Measurements from ENCODE around the gene MLXIP. TPM values are rescaled to one million over a fixed set of nuclear protein-coding genes. Genes with fewer than 3 reads are reported as not detected.

The MLXIP gene
- total RNA-seq, 6 donors from 2014 or later, result 30.4 to 167 (median 55.0) TPM

DNA sequence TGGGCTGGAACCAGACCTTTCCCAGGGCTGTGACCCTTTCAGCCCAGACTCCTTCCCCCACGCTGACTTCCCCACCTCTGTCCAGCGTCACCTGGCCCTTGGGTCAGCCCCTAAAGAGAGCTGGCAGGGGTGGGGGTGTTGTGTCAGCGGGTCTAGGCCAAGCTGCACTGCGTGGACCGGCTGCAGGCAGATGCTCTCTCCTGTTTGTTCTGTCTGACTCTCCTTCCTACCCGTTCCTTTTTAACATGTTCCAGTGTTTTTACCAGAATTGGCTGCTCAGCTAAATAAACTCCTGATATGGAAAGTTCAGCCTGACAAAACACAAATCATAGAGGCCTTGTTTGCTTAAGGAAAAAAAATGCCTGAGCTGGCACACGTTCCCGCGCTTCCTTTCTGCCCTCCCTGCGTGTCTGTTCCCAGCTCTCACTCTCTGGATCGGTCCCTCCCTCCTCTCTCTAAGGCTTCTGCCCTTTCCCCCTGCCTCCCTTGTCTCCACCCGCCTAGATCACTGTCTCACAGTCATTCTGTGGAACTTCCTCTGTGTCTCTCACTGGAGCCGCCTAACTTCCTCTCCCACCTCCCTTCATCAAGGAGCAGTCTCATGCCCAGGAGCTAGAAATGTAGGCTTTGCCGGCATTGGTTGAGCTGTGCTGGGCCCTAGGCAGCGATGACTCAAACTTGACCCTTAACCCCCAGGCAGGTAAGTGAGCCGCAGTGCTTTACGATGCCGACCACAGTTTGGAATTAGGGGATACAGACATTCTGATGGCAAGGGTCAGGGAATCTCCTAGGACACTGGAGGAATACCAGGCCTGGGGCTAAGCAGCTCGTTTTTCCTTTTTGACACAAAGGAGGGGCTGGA, 15.5 kb upstream of the MLXIP start:
- Histone ChIP-seq H3K9me3 (no peaks in the 10 kb centered on the region), H3K4me3 (peak overlapping the region in 3 of 4 donors; percentile 4 to 17 (median 15)), H3K27me3 (no peaks in the 10 kb centered on the region), H3K27ac (peak overlapping the region; percentile 70 to 84 (median 82)), H3K4me1 (peaks cover 24 to 44% (median 33%) of the 10 kb centered on the region in 4 donors), H3K36me3 (peaks cover 0 to 10% (median 1%) of the 10 kb centered on the region in 4 donors)
- ATAC-seq (ENCODE audit: low FRiP score in 2 of 2) (peak; percentile 77 to 81), DNase-seq (peak in 1 of 2 donors; percentile 55)
- 24 to 35% methylated on average over 19 of the region's 19 CpGs for WGBS, 2 donors
- TF ChIP-seq, protein P1, sequence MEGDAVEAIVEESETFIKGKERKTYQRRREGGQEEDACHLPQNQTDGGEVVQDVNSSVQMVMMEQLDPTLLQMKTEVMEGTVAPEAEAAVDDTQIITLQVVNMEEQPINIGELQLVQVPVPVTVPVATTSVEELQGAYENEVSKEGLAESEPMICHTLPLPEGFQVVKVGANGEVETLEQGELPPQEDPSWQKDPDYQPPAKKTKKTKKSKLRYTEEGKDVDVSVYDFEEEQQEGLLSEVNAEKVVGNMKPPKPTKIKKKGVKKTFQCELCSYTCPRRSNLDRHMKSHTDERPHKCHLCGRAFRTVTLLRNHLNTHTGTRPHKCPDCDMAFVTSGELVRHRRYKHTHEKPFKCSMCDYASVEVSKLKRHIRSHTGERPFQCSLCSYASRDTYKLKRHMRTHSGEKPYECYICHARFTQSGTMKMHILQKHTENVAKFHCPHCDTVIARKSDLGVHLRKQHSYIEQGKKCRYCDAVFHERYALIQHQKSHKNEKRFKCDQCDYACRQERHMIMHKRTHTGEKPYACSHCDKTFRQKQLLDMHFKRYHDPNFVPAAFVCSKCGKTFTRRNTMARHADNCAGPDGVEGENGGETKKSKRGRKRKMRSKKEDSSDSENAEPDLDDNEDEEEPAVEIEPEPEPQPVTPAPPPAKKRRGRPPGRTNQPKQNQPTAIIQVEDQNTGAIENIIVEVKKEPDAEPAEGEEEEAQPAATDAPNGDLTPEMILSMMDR (IDR thresholded peaks at IDR 0.05), result no peak
- TF ChIP-seq POLR2A (IDR thresholded peaks at IDR 0.05) (peak in 1 of 4 donors; percentile 21), POLR2AphosphoS5 (IDR thresholded peaks at IDR 0.05) (peak in 1 of 2 donors; percentile 21)

DNA sequence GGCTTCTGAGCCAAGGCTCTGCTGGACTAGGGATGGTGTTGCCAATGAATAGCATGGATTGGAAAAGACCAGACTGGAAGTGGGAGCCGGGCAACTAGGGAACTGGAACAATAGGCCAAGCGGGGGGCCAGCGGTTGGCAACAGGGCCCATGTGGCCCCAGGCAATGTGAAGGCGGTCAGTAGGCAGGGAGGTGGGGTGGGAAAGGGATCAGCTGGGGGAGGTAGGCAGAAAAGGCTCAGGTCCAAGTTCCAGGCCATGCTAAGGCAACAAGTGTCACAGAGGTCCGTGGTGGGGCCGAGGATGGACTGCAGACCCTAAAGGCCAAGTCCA, 14.9 kb upstream of the MLXIP start:
- TF ChIP-seq POLR2A (IDR thresholded peaks at IDR 0.05) (no peak), POLR2AphosphoS5 (IDR thresholded peaks at IDR 0.05) (no peak), EP300 (IDR thresholded peaks at IDR 0.05) (no peak)
- TF ChIP-seq, protein P1 (IDR thresholded peaks at IDR 0.05), result no peak
- Histone ChIP-seq H3K9me3 (no peaks in the 10 kb centered on the region), H3K36me3 (peaks cover 0 to 10% (median 1%) of the 10 kb centered on the region in 4 donors), H3K27ac (peak overlapping the region; percentile 70 to 84 (median 82)), H3K4me1 (peaks cover 27 to 49% (median 34%) of the 10 kb centered on the region in 4 donors), H3K27me3 (no peaks in the 10 kb centered on the region), H3K4me3 (peak overlapping the region in 3 of 4 donors; percentile 4 to 17 (median 15))
- DNase-seq, result peak in 1 of 2 donors; percentile 59
- no peak for ATAC-seq (ENCODE audit: low FRiP score in 2 of 2)
- 77 to 85% methylated on average over 6 of the region's 6 CpGs for WGBS, 2 donors

DNA sequence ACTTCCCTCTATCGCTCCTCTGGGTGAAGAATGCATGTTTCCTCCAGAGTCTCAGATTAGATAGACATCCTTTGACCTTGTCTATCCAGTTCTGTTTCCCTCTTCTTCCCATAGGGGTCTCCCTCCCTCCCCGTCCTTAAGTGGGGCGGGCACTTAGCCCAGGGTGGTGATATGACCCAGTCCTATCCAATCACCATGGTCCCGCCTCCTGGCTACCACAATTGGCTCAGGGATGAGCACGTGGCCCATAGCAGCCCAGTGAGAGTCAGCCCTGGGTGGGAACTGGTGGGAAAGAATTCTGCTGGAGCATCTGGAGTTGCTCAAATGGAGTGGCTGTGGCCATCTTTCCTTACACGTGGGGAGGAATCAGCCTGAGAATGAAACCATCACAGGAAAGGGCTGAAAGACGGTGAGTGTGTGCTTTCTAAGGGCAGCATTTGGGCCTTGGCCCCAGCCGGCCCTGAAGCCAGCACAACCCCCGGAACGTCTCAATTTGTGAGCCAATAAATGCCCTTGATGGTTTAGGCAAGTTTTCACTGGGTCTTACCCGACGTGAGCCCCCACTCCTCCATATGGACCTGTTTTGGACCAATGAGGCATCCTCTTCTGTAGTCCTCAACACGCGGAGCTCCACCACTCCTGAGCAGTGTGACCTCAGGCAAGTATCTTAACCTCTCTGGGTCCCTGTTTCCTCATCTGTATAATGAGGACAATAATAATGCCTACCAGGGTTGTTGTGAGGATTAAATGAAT, 14.4 kb upstream of the MLXIP start:
- H3K36me3 ChIP-seq, result peaks cover 0 to 5% (median 1%) of the 10 kb centered on the region in 4 donors
- H3K9me3 ChIP-seq, result no peaks in the 10 kb centered on the region
- WGBS, 2 donors, result 62 to 67% methylated on average over 12 to 13 of the region's 14 CpGs
- TF ChIP-seq, protein P1 (IDR thresholded peaks at IDR 0.05), result no peak
- TF ChIP-seq POLR2A (IDR thresholded peaks at IDR 0.05) (no peak), EP300 (IDR thresholded peaks at IDR 0.05) (no peak), POLR2AphosphoS5 (IDR thresholded peaks at IDR 0.05) (peak in 1 of 2 donors; percentile 28)
- DNase-seq (peak in 1 of 2 donors; percentile 78), ATAC-seq (ENCODE audit: low FRiP score in 2 of 2) (peak; percentile 86 to 87)
- peak overlapping the region in 2 of 4 donors; percentile 15 to 17 for H3K4me3 ChIP-seq
- H3K27ac ChIP-seq, result peak overlapping the region; percentile 70 to 84 (median 82)
- no peaks in the 10 kb centered on the region for H3K27me3 ChIP-seq
- H3K4me1 ChIP-seq, result peaks cover 27 to 49% (median 34%) of the 10 kb centered on the region in 4 donors

DNA sequence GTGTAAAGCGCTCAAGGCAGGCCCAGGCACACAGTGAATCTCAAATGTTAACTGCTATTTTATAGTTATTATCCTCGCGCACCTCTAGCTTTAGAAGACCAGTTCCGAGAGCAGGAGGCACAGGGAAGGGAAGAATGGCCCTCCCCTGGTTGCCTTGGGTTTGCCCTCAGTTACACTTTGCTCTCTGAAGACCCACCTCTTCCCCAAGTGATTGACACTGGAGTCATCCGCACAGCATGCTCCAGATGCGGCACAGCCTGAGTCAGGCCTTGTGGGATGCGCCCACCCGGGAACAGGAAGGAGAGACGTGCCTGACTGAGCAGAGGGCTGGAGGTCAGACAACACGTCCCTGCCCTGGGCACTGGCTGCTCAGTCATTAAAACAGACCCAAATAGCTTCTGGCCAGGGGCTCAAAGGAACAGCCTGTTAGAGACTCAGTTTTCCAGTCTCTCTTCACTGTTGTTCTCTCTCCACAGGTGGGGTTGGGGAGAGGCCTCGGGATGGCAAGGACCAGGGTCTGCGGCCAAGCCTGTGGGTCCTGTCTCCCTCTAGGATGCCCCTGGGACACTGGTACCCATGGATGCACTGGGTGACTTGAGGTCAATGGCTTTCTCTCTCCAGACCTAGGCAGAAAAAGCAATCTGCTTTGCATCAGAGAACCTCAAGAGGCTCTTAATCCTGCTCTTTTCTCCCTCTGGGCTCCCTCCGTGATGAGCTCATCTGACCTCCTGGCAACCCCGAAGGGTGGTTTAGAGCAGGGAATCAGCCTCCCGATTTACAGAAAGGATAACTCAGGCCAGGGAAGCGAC, 13.6 kb upstream of the MLXIP start:
- Histone ChIP-seq H3K4me1 (peaks cover 27 to 49% (median 34%) of the 10 kb centered on the region in 4 donors), H3K27me3 (no peaks in the 10 kb centered on the region), H3K36me3 (no peaks in the 10 kb centered on the region), H3K9me3 (no peaks in the 10 kb centered on the region), H3K4me3 (no peak overlapping the region), H3K27ac (peak overlapping the region; percentile 70 to 84 (median 82))
- TF ChIP-seq POLR2AphosphoS5 (IDR thresholded peaks at IDR 0.05) (peak in 1 of 2 donors; percentile 14), EP300 (IDR thresholded peaks at IDR 0.05) (no peak)
- DNase-seq (no peak), ATAC-seq (ENCODE audit: low FRiP score in 2 of 2) (peak; percentile 8 to 71)
- 80 to 84% methylated on average over 15 to 16 of the region's 16 CpGs for WGBS, 2 donors
